ENCODE data around the gene CPLX4. TPM values are rescaled to one million over a fixed set of nuclear protein-coding genes. Genes with fewer than 3 reads are reported as not detected.
A peak's percentile ranks its signal among the peaks of the same experiment; 100 is the strongest.

The CPLX4 gene
- not detected for total RNA-seq

- Mint-ChIP-seq H3K27ac (no peak within 1 kb of the TSS), H3K9me3 (no peaks in the 10 kb centered on the region), H3K36me3 (no peaks in the 10 kb centered on the region), H3K4me3 (no peak within 1 kb of the TSS), H3K4me1 (ENCODE audit: low read depth in 2 of 2) (no peaks in the 10 kb centered on the region), H3K27me3 (peaks cover 21 to 26% of the 10 kb centered on the region in 2 donors)
- no peak for ATAC-seq
- no peak for DNase-seq (ENCODE audit: low spot score)
Observed at GRCh38 chr18:59318460-59319050, at the start of gene CPLX4. Gene CPLX4 (minus strand): TSS chr18:59318649. CDS start chr18:59318462, 187 bp downstream.

GRCh38 chr18:59360381-59360780, 41.9 kb upstream of the CPLX4 start:
- Mint-ChIP-seq H3K4me3 (no peak overlapping the region), H3K4me1 (ENCODE audit: low read depth in 2 of 2) (peaks cover 21 to 24% of the 10 kb centered on the region in 2 donors), H3K9me3 (no peaks in the 10 kb centered on the region), H3K27me3 (peaks cover 7 to 9% of the 10 kb centered on the region in 2 donors), H3K27ac (no peak overlapping the region), H3K36me3 (peaks cover 16% of the 10 kb centered on the region)
- no peak for DNase-seq (ENCODE audit: low spot score)
- ATAC-seq = no peak

GRCh38 chr18:59359576-59359952, 41.1 kb upstream of the CPLX4 start:
- DNase-seq (ENCODE audit: low spot score) (no peak), ATAC-seq (peak in 1 of 2 donors; percentile 0)
- peak overlapping the region in 1 of 2 donors; percentile 93 for H3K27ac Mint-ChIP-seq
- peak overlapping the region; percentile 62 for H3K4me3 Mint-ChIP-seq
- H3K9me3 Mint-ChIP-seq = no peaks in the 10 kb centered on the region
- peaks cover 21 to 24% of the 10 kb centered on the region in 2 donors for H3K4me1 Mint-ChIP-seq (ENCODE audit: low read depth in 2 of 2)
- H3K27me3 Mint-ChIP-seq = peaks cover 7 to 8% of the 10 kb centered on the region in 2 donors
- peaks cover 16% of the 10 kb centered on the region for H3K36me3 Mint-ChIP-seq

GRCh38 chr18:59358712-59359575, 40.5 kb upstream of the CPLX4 start, which contains the start of gene LMAN1:
Gene LMAN1 (minus strand): TSS chr18:59359265. CDS start chr18:59359244, 21 bp downstream.
- H3K4me1 Mint-ChIP-seq (ENCODE audit: low read depth in 2 of 2) = peaks cover 21 to 24% of the 10 kb centered on the region in 2 donors
- no peaks in the 10 kb centered on the region for H3K9me3 Mint-ChIP-seq
- peak; percentile 99 to 100 for ATAC-seq
- peak within 1 kb of the TSS; percentile 96 for H3K4me3 Mint-ChIP-seq
- H3K27me3 Mint-ChIP-seq = peaks cover 5 to 7% of the 10 kb centered on the region in 2 donors
- peak within 1 kb of the TSS; percentile 93 to 98 for H3K27ac Mint-ChIP-seq
- peak; percentile 99 for DNase-seq (ENCODE audit: low spot score)
- peaks cover 16% of the 10 kb centered on the region for H3K36me3 Mint-ChIP-seq

DNA sequence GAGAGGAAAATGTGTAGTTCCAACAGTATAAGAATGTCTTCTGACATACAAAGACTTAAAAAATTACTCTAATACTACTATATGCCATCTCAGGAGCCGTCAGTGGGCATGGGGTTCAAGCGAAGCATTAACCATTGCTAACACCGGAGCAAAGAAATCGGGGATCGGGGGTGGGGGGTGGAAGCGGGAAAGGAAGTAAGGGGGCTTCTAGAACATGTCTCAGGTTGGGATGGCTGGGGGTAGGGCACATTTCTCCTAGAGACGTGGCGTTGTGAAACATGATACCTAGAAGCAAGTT, 39.9 kb upstream of the CPLX4 start:
- no peak for DNase-seq (ENCODE audit: low spot score)
- H3K9me3 Mint-ChIP-seq = no peaks in the 10 kb centered on the region
- H3K27me3 Mint-ChIP-seq = peaks cover 3 to 4% of the 10 kb centered on the region in 2 donors
- no peak for ATAC-seq
- peaks cover 17% of the 10 kb centered on the region for H3K36me3 Mint-ChIP-seq
- peak overlapping the region; percentile 96 for H3K4me3 Mint-ChIP-seq
- peak overlapping the region; percentile 93 to 98 for H3K27ac Mint-ChIP-seq
- H3K4me1 Mint-ChIP-seq (ENCODE audit: low read depth in 2 of 2) = peaks cover 21 to 24% of the 10 kb centered on the region in 2 donors

- ATAC-seq (no peak), DNase-seq (ENCODE audit: low spot score) (no peak)
- Mint-ChIP-seq H3K36me3 (peaks cover 21% of the 10 kb centered on the region), H3K4me1 (ENCODE audit: low read depth in 2 of 2) (peaks cover 21 to 28% of the 10 kb centered on the region in 2 donors), H3K27me3 (peaks cover 0 to under 1% of the 10 kb centered on the region in 2 donors), H3K9me3 (no peaks in the 10 kb centered on the region), H3K27ac (peak overlapping the region; percentile 93 to 98), H3K4me3 (peak overlapping the region; percentile 96)
Observed at GRCh38 chr18:59357928-59358327, 39.5 kb upstream of the CPLX4 start.

GRCh38 chr18:59354731-59355130, 36.3 kb upstream of the CPLX4 start:
- H3K36me3 Mint-ChIP-seq = peaks cover 41% of the 10 kb centered on the region
- H3K27me3 Mint-ChIP-seq = no peaks in the 10 kb centered on the region
- no peak overlapping the region for H3K27ac Mint-ChIP-seq
- ATAC-seq = no peak
- H3K4me3 Mint-ChIP-seq = no peak overlapping the region
- H3K4me1 Mint-ChIP-seq (ENCODE audit: low read depth in 2 of 2) = peaks cover 31 to 38% of the 10 kb centered on the region in 2 donors
- no peak for DNase-seq (ENCODE audit: low spot score)
- no peaks in the 10 kb centered on the region for H3K9me3 Mint-ChIP-seq

- ATAC-seq (no peak), DNase-seq (ENCODE audit: low spot score) (no peak)
- no peaks in the 10 kb centered on the region for H3K27me3 Mint-ChIP-seq
- H3K4me3 Mint-ChIP-seq = peak overlapping the region; percentile 21
- H3K36me3 Mint-ChIP-seq = peaks cover 40% of the 10 kb centered on the region
- peaks cover 26 to 32% of the 10 kb centered on the region in 2 donors for H3K4me1 Mint-ChIP-seq (ENCODE audit: low read depth in 2 of 2)
- H3K27ac Mint-ChIP-seq = peak overlapping the region in 1 of 2 donors; percentile 17
- H3K9me3 Mint-ChIP-seq = no peaks in the 10 kb centered on the region
Observed at GRCh38 chr18:59353079-59353680, 34.7 kb upstream of the CPLX4 start.

- DNase-seq (ENCODE audit: low spot score) = no peak
- Mint-ChIP-seq H3K27me3 (no peaks in the 10 kb centered on the region), H3K9me3 (no peaks in the 10 kb centered on the region), H3K27ac (peak overlapping the region in 1 of 2 donors; percentile 17), H3K4me1 (ENCODE audit: low read depth in 2 of 2) (peaks cover 19 to 26% of the 10 kb centered on the region in 2 donors), H3K4me3 (peak overlapping the region; percentile 21), H3K36me3 (peaks cover 38% of the 10 kb centered on the region)
- ATAC-seq = no peak
Observed at GRCh38 chr18:59352250-59352855, 33.9 kb upstream of the CPLX4 start.

DNA sequence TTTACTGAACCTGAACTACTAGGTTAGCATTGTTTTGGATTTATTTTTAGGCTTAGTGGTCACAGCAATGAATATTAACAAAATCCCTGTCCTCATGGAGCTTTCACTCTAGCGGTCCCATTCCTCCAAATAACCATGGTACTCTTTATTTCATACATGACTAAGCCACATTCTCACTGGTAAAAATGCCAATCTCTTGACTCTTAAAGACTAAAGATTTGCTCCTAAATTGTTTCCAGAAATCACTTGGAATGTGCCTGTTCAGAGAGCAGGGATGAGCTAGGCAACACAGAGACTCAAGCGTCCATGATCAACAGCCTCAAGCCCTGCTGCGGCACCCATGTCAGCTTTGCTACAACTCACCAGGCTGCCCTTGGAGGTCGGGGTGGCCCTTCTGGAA, 27.1 kb upstream of the CPLX4 start:
- peaks cover 60% of the 10 kb centered on the region for H3K36me3 Mint-ChIP-seq
- ATAC-seq (no peak), DNase-seq (ENCODE audit: low spot score) (no peak)
- no peak overlapping the region for H3K4me3 Mint-ChIP-seq
- H3K27ac Mint-ChIP-seq = no peak overlapping the region
- no peaks in the 10 kb centered on the region for H3K9me3 Mint-ChIP-seq
- H3K4me1 Mint-ChIP-seq (ENCODE audit: low read depth in 2 of 2) = peaks cover 31 to 36% of the 10 kb centered on the region in 2 donors
- H3K27me3 Mint-ChIP-seq = no peaks in the 10 kb centered on the region

GRCh38 chr18:59344996-59345395, 26.5 kb upstream of the CPLX4 start:
- no peaks in the 10 kb centered on the region for H3K27me3 Mint-ChIP-seq
- peaks cover 31 to 37% of the 10 kb centered on the region in 2 donors for H3K4me1 Mint-ChIP-seq (ENCODE audit: low read depth in 2 of 2)
- ATAC-seq (no peak), DNase-seq (ENCODE audit: low spot score) (no peak)
- peaks cover 66% of the 10 kb centered on the region for H3K36me3 Mint-ChIP-seq
- H3K27ac Mint-ChIP-seq = no peak overlapping the region
- no peak overlapping the region for H3K4me3 Mint-ChIP-seq
- no peaks in the 10 kb centered on the region for H3K9me3 Mint-ChIP-seq

- no peak for DNase-seq (ENCODE audit: low spot score)
- Mint-ChIP-seq H3K4me3 (no peak overlapping the region), H3K27ac (no peak overlapping the region), H3K9me3 (no peaks in the 10 kb centered on the region), H3K36me3 (peaks cover 66% of the 10 kb centered on the region), H3K27me3 (no peaks in the 10 kb centered on the region), H3K4me1 (ENCODE audit: low read depth in 2 of 2) (peaks cover 31 to 37% of the 10 kb centered on the region in 2 donors)
- no peak for ATAC-seq
Observed at GRCh38 chr18:59343926-59344325, 25.5 kb upstream of the CPLX4 start.

GRCh38 chr18:59340817-59341216, 22.4 kb upstream of the CPLX4 start:
- H3K4me3 Mint-ChIP-seq = peak overlapping the region; percentile 13

More at GRCh38 chr18:59340817-59341216, 22.4 kb upstream of the CPLX4 start:
- DNase-seq (ENCODE audit: low spot score) (no peak), ATAC-seq (peak in 1 of 2 donors; percentile 46)
- Mint-ChIP-seq H3K36me3 (peaks cover 78% of the 10 kb centered on the region), H3K4me1 (ENCODE audit: low read depth in 2 of 2) (peaks cover 31 to 41% of the 10 kb centered on the region in 2 donors), H3K27ac (peak overlapping the region; percentile 7 to 42), H3K27me3 (no peaks in the 10 kb centered on the region), H3K9me3 (no peaks in the 10 kb centered on the region)
